ENCODE data around the gene CYBC1. TPM values are rescaled to one million over a fixed set of nuclear protein-coding genes. Genes with fewer than 3 reads are reported as not detected.
A peak's percentile ranks its signal among the peaks of the same experiment; 100 is the strongest.

The CYBC1 gene
- total and polyA plus RNA-seq, 2 donors from 2014 or later: 38.2 to 139 TPM

GRCh38 chr17:82447876-82448275, 2.7 kb downstream of the CYBC1 start:
- Histone ChIP-seq H3K27ac (ENCODE audit: low read depth in 2 of 2, low read length in 2 of 2) (no peak overlapping the region), H3K36me3 (ENCODE audit: control insufficient read depth in 2 of 3, insufficient read depth in 3 of 3, low read length in 3 of 3) (no peaks in the 10 kb centered on the region), H3K4me3 (ENCODE audit: low read length in 3 of 3) (no peak overlapping the region), H3K4me1 (ENCODE audit: control insufficient read depth in 2 of 3, insufficient read depth in 2 of 3, low read depth in 1 of 3, low read length in 3 of 3) (peaks cover 0 to 12% (median 5%) of the 10 kb centered on the region in 3 donors), H3K27me3 (ENCODE audit: control insufficient read depth, insufficient read depth, low read length) (no peaks in the 10 kb centered on the region), H3K9me3 (ENCODE audit: control insufficient read depth in 2 of 3, insufficient read depth in 1 of 3, low read length in 3 of 3) (no peaks in the 10 kb centered on the region), H3K9ac (ENCODE audit: low read length in 3 of 3) (no peak overlapping the region)
- no peak for FAIRE-seq
- intact Hi-C loops (cut with DNase I): no loop called here
- no peak for DNase-seq
- TF ChIP-seq, protein P1, sequence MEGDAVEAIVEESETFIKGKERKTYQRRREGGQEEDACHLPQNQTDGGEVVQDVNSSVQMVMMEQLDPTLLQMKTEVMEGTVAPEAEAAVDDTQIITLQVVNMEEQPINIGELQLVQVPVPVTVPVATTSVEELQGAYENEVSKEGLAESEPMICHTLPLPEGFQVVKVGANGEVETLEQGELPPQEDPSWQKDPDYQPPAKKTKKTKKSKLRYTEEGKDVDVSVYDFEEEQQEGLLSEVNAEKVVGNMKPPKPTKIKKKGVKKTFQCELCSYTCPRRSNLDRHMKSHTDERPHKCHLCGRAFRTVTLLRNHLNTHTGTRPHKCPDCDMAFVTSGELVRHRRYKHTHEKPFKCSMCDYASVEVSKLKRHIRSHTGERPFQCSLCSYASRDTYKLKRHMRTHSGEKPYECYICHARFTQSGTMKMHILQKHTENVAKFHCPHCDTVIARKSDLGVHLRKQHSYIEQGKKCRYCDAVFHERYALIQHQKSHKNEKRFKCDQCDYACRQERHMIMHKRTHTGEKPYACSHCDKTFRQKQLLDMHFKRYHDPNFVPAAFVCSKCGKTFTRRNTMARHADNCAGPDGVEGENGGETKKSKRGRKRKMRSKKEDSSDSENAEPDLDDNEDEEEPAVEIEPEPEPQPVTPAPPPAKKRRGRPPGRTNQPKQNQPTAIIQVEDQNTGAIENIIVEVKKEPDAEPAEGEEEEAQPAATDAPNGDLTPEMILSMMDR (IDR thresholded peaks at IDR 0.05; ENCODE audit: borderline replicate concordance, extremely low read depth, insufficient read depth): no peak

- Histone ChIP-seq H3K9ac (ENCODE audit: low read length in 3 of 3) (no peak overlapping the region), H3K9me3 (ENCODE audit: control insufficient read depth in 2 of 3, insufficient read depth in 1 of 3, low read length in 3 of 3) (no peaks in the 10 kb centered on the region), H3K27me3 (ENCODE audit: control insufficient read depth, insufficient read depth, low read length) (no peaks in the 10 kb centered on the region), H3K27ac (ENCODE audit: low read depth in 2 of 2, low read length in 2 of 2) (no peak overlapping the region), H3K4me3 (ENCODE audit: low read length in 3 of 3) (no peak overlapping the region), H3K4me1 (ENCODE audit: control insufficient read depth in 2 of 3, insufficient read depth in 2 of 3, low read depth in 1 of 3, low read length in 3 of 3) (peaks cover 0 to 12% (median 5%) of the 10 kb centered on the region in 3 donors), H3K36me3 (ENCODE audit: control insufficient read depth in 2 of 3, insufficient read depth in 3 of 3, low read length in 3 of 3) (peaks cover 0 to 5% (median 4%) of the 10 kb centered on the region in 3 donors)
- intact Hi-C loops (cut with DNase I): no loop called here
- FAIRE-seq (no peak), DNase-seq (peak in 1 of 5 donors; percentile 42)
- TF ChIP-seq, protein P1 (IDR thresholded peaks at IDR 0.05; ENCODE audit: borderline replicate concordance, extremely low read depth, insufficient read depth): no peak
These were observed 3.9 kb downstream of the CYBC1 start for GRCh38 chr17:82446649-82447048.

GRCh38 chr17:82446124-82446523, 4.4 kb downstream of the CYBC1 start:
- TF ChIP-seq, protein P1 (IDR thresholded peaks at IDR 0.05; ENCODE audit: borderline replicate concordance, extremely low read depth, insufficient read depth): no peak
- H3K27ac ChIP-seq (ENCODE audit: low read depth in 2 of 2, low read length in 2 of 2): no peak overlapping the region
- no peaks in the 10 kb centered on the region for H3K9me3 ChIP-seq (ENCODE audit: control insufficient read depth in 2 of 3, insufficient read depth in 1 of 3, low read length in 3 of 3)
- H3K4me3 ChIP-seq (ENCODE audit: low read length in 3 of 3): no peak overlapping the region
- no peaks in the 10 kb centered on the region for H3K27me3 ChIP-seq (ENCODE audit: control insufficient read depth, insufficient read depth, low read length)
- DNase-seq (peak in 1 of 5 donors; percentile 76), FAIRE-seq (no peak)
- peaks cover 0 to 5% (median 4%) of the 10 kb centered on the region in 3 donors for H3K36me3 ChIP-seq (ENCODE audit: control insufficient read depth in 2 of 3, insufficient read depth in 3 of 3, low read length in 3 of 3)
- peaks cover 0 to 9% (median under 1%) of the 10 kb centered on the region in 3 donors for H3K4me1 ChIP-seq (ENCODE audit: control insufficient read depth in 2 of 3, insufficient read depth in 2 of 3, low read depth in 1 of 3, low read length in 3 of 3)
- H3K9ac ChIP-seq (ENCODE audit: low read length in 3 of 3): no peak overlapping the region
- intact Hi-C loops (cut with DNase I): no loop called here

DNA sequence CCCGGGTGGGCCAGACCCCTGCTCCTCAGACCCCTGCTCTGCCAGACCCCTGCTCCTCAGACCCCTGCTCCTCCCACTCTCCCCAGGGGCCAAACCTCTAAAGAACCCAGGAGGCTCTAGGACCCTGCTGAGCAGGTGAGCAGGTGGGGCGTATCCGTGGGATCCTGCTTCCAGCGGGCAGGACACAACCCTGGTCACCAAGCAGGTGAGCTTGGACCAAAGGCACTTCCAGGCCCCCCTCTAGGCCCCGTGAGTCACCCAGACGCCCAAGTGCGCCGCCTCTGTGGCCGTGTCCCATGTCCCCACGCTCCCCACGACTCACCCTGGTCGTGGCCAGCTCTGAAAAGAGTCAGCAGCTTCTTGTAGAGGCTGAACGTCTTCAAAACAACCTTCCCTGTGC, 5.0 kb downstream of the CYBC1 start:
- intact Hi-C loops (cut with DNase I): no loop called here
- TF ChIP-seq, protein P1 (IDR thresholded peaks at IDR 0.05; ENCODE audit: borderline replicate concordance, extremely low read depth, insufficient read depth): no peak
- Histone ChIP-seq H3K27me3 (ENCODE audit: control insufficient read depth, insufficient read depth, low read length) (no peaks in the 10 kb centered on the region), H3K36me3 (ENCODE audit: control insufficient read depth in 2 of 3, insufficient read depth in 3 of 3, low read length in 3 of 3) (peaks cover 0 to 5% (median 4%) of the 10 kb centered on the region in 3 donors), H3K4me1 (ENCODE audit: control insufficient read depth in 2 of 3, insufficient read depth in 2 of 3, low read depth in 1 of 3, low read length in 3 of 3) (peaks cover 0 to 9% (median 0%) of the 10 kb centered on the region in 3 donors), H3K4me3 (ENCODE audit: low read length in 3 of 3) (no peak overlapping the region), H3K27ac (ENCODE audit: low read depth in 2 of 2, low read length in 2 of 2) (no peak overlapping the region), H3K9me3 (ENCODE audit: control insufficient read depth in 2 of 3, insufficient read depth in 1 of 3, low read length in 3 of 3) (no peaks in the 10 kb centered on the region), H3K9ac (ENCODE audit: low read length in 3 of 3) (no peak overlapping the region)
- no peak for DNase-seq
- FAIRE-seq: no peak

All from kidney (tissue), 14 donors.